ENCODE results near the gene CNN3. TPM values are rescaled to one million over a fixed set of nuclear protein-coding genes. Genes with fewer than 3 reads are reported as not detected.

CNN3 gene
- total RNA-seq, 4 donors from 2014 or later = 307 to 344 (median 329) TPM

- peaks cover 0 to 25% (median 12%) of the 10 kb centered on the region in 4 donors for H3K4me1 ChIP-seq
- DNase-seq (ENCODE audit: low spot score in 2 of 2) = no peak
- peak overlapping the region in 2 of 4 donors; percentile 9 to 20 for H3K4me3 ChIP-seq
- TF ChIP-seq EP300 (IDR thresholded peaks at IDR 0.05) (no peak), POLR2A (IDR thresholded peaks at IDR 0.05) (no peak)
- TF ChIP-seq, protein P1, sequence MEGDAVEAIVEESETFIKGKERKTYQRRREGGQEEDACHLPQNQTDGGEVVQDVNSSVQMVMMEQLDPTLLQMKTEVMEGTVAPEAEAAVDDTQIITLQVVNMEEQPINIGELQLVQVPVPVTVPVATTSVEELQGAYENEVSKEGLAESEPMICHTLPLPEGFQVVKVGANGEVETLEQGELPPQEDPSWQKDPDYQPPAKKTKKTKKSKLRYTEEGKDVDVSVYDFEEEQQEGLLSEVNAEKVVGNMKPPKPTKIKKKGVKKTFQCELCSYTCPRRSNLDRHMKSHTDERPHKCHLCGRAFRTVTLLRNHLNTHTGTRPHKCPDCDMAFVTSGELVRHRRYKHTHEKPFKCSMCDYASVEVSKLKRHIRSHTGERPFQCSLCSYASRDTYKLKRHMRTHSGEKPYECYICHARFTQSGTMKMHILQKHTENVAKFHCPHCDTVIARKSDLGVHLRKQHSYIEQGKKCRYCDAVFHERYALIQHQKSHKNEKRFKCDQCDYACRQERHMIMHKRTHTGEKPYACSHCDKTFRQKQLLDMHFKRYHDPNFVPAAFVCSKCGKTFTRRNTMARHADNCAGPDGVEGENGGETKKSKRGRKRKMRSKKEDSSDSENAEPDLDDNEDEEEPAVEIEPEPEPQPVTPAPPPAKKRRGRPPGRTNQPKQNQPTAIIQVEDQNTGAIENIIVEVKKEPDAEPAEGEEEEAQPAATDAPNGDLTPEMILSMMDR (IDR thresholded peaks at IDR 0.05) = no peak
- H3K27me3 ChIP-seq = no peaks in the 10 kb centered on the region
- no peaks in the 10 kb centered on the region for H3K36me3 ChIP-seq
- WGBS, 2 donors = 3 to 8% methylated on average over 4 of the region's 4 CpGs
- H3K9me3 ChIP-seq = no peaks in the 10 kb centered on the region
- peak overlapping the region; percentile 64 to 86 (median 76) for H3K27ac ChIP-seq
Observed at GRCh38 chr1:94883691-94884090, 43.2 kb downstream of the CNN3 start.

- no peak for TF ChIP-seq EP300 (IDR thresholded peaks at IDR 0.05)
- TF ChIP-seq, protein P1 (IDR thresholded peaks at IDR 0.05) = no peak
- WGBS, 2 donors = 87 to 89% methylated on average over 5 of the region's 5 CpGs
- H3K4me3 ChIP-seq = no peak overlapping the region
- H3K27me3 ChIP-seq = no peaks in the 10 kb centered on the region
- no peak overlapping the region for H3K27ac ChIP-seq
- H3K9me3 ChIP-seq = no peaks in the 10 kb centered on the region
- H3K4me1 ChIP-seq = peaks cover 0 to 28% (median 3%) of the 10 kb centered on the region in 4 donors
- no peaks in the 10 kb centered on the region for H3K36me3 ChIP-seq
- no peak for DNase-seq (ENCODE audit: low spot score in 2 of 2)
Observed at GRCh38 chr1:94878329-94878728, 48.6 kb downstream of the CNN3 start.

DNA sequence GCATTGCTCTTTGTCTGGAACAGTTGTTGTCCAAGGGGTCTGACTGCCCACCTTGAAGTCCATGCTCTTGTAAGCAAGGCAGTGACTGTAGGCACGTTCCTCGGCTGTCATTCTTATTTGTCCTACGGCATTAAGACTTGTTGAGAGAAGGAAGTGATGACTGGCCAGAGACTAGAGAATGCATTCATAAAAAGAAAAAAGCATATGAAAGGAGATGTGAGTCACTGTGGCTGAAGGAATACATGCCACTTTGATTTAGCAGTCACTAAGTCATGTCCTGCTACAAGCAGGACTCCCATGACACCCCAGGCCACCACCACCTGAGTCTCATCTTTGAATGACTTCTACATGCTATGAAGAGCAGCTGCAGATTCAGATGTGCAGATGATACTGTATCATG is 50.5 kb downstream of the CNN3 start:
- no peaks in the 10 kb centered on the region for H3K27me3 ChIP-seq
- TF ChIP-seq, protein P1 (IDR thresholded peaks at IDR 0.05) = no peak
- TF ChIP-seq EP300 (IDR thresholded peaks at IDR 0.05) = no peak
- WGBS, 2 donors = 49 to 55% methylated on average over 3 of the region's 3 CpGs
- no peak for DNase-seq (ENCODE audit: low spot score in 2 of 2)
- H3K9me3 ChIP-seq = no peaks in the 10 kb centered on the region
- H3K27ac ChIP-seq = no peak overlapping the region
- peaks cover 0 to 34% (median 3%) of the 10 kb centered on the region in 4 donors for H3K4me1 ChIP-seq
- H3K36me3 ChIP-seq = no peaks in the 10 kb centered on the region
- no peak overlapping the region for H3K4me3 ChIP-seq

DNA sequence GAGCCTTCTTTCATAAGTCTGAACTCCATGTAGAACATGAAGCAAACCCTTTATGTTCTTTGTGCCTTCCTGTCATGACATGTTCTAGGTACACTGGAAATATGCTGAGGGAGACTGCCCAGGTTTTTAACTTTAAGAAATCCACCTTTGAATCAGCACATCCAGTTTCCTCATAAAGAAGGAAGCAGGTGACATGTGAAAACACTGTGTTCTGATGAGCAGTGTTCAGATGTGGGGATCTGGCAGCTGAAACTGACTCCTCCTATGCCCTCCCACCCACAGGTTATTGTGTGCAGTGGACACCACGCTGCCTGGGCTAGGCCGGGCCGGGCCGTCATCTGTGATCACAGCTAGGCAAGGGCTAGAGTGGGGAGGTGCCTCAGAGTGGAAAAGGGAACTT is 51.1 kb downstream of the CNN3 start:
- Histone ChIP-seq H3K9me3 (no peaks in the 10 kb centered on the region), H3K27me3 (no peaks in the 10 kb centered on the region), H3K27ac (no peak overlapping the region), H3K4me3 (no peak overlapping the region), H3K4me1 (peaks cover 0 to 34% (median 3%) of the 10 kb centered on the region in 4 donors), H3K36me3 (no peaks in the 10 kb centered on the region)
- TF ChIP-seq POLR2A (IDR thresholded peaks at IDR 0.05) (no peak), EP300 (IDR thresholded peaks at IDR 0.05) (no peak)
- TF ChIP-seq, protein P1 (IDR thresholded peaks at IDR 0.05) = no peak
- DNase-seq (ENCODE audit: low spot score in 2 of 2) = no peak
- 51 to 69% methylated on average over 4 of the region's 4 CpGs for WGBS, 2 donors

- no peaks in the 10 kb centered on the region for H3K36me3 ChIP-seq
- DNase-seq (ENCODE audit: low spot score in 2 of 2) = no peak
- H3K27me3 ChIP-seq = no peaks in the 10 kb centered on the region
- H3K27ac ChIP-seq = peak overlapping the region in 1 of 4 donors; percentile 45
- peaks cover 0 to 34% (median 3%) of the 10 kb centered on the region in 4 donors for H3K4me1 ChIP-seq
- no peaks in the 10 kb centered on the region for H3K9me3 ChIP-seq
- H3K4me3 ChIP-seq = no peak overlapping the region
- WGBS, 2 donors = 96 to 98% methylated on average over 6 of the region's 6 CpGs
- TF ChIP-seq, protein P1 (IDR thresholded peaks at IDR 0.05) = no peak
- TF ChIP-seq EP300 (IDR thresholded peaks at IDR 0.05) (no peak), POLR2A (IDR thresholded peaks at IDR 0.05) (no peak)
Observed at GRCh38 chr1:94874423-94874822, 52.5 kb downstream of the CNN3 start.

Measured in tibial nerve (tissue), 4 donors.